Fibroblast of skin of left quadriceps (primary cell): ENCODE measurements around the gene NEK5.

Experiments used
- DNase-seq, 2 experiments: peaks; one replicate each; pipeline ENCODE4 v3.0.0-alpha.2; 2013; ENCODE audit warnings: low read depth in 2 of 2

NEK5 gene

GRCh38 chr13:52011632-52012511 lies 117.0 kb downstream of the NEK5 start, which contains the start of gene ALG11:
Gene ALG11 (plus strand): TSS chr13:52012398. CDS start chr13:52012419, 21 bp downstream.
- DNase-seq, result peak; percentile 96

- no peak for DNase-seq
Measured at GRCh38 chr13:52010890-52011631, 117.8 kb downstream of the NEK5 start, which contains the start of gene ATP7B. Gene ATP7B (minus strand): TSS chr13:52011450. CDS start chr13:52011337, 113 bp downstream.

DNA sequence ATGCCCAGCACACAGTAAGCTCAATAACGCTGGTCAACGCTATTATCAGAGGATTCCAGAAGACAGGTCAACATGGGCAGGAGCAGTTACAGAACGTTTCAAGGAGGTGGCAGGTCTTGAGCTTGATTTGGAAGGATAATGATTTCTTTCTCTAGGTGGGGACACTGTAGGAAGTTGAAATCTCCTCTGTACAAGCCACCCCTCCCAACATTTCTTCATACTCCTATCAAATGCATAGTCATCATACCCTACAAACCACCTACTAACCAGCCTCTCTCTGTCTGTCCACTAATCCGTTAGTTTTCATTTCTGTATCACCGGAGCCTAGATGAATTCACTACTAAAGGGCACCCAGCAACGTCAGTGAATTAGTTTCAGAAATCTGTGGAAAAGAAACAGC lies 118.9 kb downstream of the NEK5 start:
- no peak for DNase-seq

GRCh38 chr13:52006523-52007245 lies 122.2 kb downstream of the NEK5 start:
- no peak for DNase-seq

DNA sequence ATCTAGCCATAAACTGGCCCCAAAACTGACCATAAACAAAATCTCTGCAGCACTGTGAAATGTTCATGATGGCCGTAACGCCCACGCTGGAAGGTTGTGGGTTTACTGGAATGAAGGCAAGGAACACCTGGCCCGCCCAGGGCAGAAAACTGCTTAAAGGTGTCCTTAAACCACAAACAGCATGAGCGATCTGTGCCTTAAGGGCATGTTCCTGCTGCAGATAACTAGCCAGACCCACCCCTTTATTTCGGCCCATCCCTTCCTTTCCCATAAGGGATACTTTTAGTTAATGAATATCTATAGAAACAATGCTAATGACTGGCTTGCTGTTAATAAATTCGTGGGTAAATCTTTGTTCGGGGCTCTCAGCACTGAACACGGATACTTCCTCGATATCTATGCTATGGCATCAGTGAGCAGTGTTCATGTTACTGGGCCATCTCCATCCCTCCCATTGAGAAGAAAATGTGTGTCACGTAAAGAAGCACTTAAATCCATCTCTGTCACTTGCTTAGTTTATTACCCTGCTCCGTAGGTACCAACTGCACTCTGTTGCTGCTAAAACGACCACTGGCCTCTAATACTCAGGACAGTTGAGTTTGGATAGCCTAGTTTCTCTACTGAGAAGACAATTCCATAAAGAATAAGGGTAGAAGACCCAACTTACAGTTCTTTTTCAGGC lies 122.9 kb downstream of the NEK5 start:
- DNase-seq, result no peak

GRCh38 chr13:52004511-52005170 lies 124.2 kb downstream of the NEK5 start:
- no peak for DNase-seq

GRCh38 chr13:52003541-52003940 lies 125.3 kb downstream of the NEK5 start:
- no peak for DNase-seq

GRCh38 chr13:52002361-52002760 lies 126.5 kb downstream of the NEK5 start:
- DNase-seq, result no peak

GRCh38 chr13:52001120-52001731 lies 127.6 kb downstream of the NEK5 start:
- peak in 1 of 2 experiments; percentile 8 for DNase-seq

GRCh38 chr13:51999921-52000320 lies 129.0 kb downstream of the NEK5 start:
- no peak for DNase-seq

DNA sequence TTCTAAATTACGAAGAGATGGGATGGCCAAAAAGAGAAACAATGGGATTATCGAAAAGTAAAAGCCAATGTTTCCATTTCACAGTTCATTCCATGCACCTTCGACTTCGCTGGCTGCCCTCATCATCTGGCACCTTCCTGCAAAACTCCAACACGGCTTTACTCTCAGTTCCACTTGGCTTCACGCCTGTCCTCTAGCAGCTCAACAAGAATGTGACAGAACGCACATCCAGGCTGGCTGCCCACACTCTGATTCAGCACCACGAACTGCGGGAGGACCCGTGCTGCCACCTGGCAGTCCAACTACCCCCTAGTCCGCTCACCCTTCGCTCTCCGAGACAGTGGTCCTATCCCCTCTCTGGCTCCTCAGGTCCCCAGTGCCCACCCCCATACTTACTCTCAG lies 129.4 kb downstream of the NEK5 start:
- no peak for DNase-seq

DNA sequence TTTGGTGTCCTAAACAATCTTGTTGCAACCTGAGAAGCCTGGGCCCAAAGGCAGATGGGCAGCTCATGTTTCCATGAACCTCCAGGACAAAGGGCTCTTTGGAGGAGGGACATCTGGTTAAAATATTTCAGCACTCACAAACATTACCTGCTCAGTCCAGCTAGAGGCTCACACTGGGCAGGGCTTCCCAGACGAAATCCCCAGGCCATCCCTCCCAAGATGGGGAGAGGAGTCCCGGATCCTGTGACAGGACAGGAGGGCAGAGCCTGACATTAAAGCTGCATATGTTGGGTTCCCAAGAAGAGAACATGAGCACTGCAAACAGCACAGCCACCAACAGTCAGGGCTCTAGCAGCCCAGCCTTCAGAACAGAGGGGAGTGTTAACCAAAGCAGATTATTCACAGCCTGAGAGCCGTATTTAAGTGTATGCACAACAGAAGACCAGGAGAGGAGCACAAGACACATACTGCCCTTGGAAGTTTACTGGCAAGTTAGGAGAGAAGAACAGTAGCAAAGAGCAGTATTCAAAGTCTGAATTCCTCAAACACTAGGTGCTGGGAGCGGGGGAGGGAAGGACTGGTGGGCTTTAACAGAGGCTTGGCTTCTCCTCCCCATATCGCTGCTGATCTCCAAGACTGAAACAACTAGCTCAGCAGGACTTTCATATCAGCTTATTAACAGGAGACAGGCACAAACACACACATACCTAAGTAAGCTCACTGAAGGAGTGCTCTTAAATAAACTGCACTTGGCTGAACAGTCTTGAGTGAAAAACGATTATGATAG lies 130.0 kb downstream of the NEK5 start:
- DNase-seq, result no peak

DNA sequence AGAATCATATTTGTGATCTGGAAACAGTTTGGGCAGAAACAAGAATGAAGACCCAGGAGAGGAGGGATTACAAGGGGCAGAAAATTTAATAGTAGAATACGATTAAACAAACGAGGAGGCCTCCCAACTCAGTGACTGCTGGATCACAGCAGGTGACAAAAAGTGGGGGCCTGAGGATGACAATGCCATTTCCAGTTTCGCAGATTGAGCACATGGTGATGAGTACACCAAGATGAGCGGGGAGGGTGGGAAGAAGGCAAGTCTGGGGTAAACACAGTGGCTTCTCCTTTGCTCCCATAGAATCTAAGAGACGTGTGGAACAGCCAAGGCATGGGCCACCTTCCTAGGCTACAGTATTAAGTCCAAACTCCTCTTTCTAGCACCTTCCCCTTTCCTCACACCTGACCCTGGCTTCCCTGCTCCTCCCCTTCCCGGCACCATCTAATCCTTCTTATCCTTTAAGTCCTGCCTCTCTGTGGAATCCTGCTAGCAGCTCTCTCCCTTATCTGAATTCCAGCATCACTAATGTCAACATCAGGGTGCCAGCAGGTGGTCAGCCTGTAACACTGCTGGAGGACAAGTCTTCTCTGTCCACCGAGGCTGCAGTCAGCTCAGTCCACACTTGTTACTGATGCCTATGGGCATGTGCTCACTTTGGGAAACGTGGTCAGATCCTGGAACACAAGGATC lies 131.1 kb downstream of the NEK5 start:
- DNase-seq, result no peak

GRCh38 chr13:51997186-51997585 lies 131.7 kb downstream of the NEK5 start:
- DNase-seq, result no peak

DNA sequence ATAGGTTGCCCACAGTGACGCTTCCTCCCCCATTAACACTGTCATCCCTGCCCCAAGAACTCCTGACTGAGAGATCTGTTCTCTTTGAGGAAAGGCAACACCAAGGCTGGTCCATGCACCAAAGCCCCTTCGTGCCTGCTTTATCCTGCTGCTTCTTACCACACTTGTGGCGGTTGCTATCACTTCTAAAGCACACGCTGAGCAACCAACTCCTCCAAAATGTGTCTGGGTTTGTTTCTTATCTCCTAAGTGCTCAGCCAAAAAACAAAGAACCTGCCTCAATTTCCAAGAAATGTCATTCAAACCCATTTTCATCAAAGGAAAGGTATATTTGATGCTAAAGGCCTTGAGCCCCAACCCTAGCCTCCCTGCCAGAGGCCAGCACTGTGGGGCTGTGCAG lies 132.2 kb downstream of the NEK5 start:
- DNase-seq, result no peak

DNA sequence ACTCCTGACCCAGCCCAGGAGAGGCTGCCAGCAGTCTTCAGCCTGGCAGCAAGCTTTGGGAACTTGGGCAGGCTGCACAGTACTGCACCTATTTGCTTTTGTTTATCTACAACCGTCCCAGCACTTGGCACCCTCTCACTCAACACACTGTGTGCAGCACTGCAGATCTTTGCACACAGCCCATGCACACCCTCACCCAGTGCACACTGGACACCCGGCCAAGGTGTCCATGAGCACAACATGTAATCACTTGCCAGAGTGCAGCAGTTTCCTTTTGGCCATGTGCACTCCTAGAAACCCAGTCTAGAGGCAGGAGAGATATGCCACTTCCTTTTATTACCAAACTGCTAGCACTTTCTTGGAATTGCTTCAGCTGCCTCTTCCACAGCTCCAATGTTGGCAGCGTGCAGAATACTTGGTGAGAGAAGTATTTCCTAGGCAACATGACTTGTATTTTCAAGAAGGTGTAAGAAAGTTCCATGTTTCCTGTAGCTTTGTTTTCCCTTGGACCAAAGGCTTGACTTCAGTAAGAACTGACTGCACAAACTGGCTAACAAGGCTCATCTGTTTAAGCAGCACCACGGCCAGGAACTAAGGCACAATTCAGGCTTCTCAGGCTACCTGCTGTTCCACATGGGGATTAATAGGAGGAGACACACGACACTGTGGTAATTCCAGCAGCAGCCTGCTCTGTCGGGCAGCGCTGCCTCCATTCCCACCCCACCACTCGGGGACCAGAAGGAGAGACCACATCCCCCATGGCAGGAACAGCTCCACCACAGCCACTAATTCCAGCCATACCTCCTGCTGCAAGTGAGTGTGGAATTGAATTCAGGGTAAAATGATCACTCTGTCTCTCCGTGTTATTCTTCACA lies 133.0 kb downstream of the NEK5 start:
- no peak for DNase-seq

DNA sequence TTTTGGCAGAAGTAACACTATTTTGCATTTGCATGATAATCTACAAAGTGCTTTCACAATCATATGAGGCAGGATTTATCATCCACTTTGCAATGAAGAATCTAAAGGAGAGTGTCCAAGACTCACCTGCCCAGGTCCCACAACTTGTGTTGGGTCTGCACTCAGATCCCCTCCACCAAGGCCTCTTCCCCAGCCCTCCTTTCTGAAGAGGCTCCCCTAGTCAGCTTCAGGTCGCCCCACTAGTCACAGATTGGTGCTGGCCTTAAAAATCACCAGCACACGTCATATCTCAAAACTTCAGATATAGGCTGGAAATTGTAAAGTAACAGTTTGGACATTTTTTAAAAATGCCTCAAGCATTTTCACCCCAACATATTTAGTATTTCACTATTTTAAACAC lies 135.2 kb downstream of the NEK5 start:
- DNase-seq, result no peak

DNA sequence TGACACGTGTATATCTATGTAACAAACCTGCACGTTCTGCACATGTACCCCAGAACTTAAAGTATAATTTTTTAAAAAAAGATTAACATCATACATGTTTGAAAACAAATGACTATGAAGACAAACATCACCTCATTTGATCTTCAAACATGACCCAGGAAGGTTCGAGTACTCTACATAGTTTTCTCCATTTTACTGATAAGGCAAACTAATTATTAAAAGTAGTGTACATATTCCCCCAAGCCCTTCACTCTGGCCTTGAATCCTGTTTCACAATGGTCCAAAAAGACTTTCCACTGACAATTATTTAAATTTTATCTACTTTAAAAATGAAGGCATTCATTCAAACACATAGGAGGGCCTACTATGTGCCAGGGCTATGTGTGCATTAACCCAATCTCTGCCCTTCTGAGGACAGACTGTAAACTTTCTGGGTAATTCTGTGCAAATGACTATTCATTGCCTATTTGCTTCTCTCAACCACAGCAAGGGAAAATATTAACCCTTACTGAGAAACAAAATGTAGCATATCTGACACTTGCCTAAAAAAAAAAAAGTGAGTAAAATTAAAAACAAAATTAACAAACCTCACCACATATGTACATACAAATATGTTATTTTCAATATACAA lies 139.8 kb downstream of the NEK5 start:
- no peak for DNase-seq
